ENCODE measurements around the gene S100P. TPM values are rescaled to one million over a fixed set of nuclear protein-coding genes. Genes with fewer than 3 reads are reported as not detected.

The S100P gene
- total and polyA plus RNA-seq, 4 donors: 0.42 to 3.1 (median 2.3) TPM

- no peak overlapping the region for H3K4me3 ChIP-seq (ENCODE audit: low read depth in 1 of 3, low read length in 3 of 3)
- no peak for DNase-seq (ENCODE audit: low spot score)
- TF ChIP-seq ATF3 (IDR thresholded peaks at IDR 0.05) (no peak), HNF4G (IDR thresholded peaks at IDR 0.05) (no peak), EGR1 (IDR thresholded peaks at IDR 0.05; ENCODE audit: low read depth in 2 of 2) (no peak), JUND (IDR thresholded peaks at IDR 0.05) (no peak), FOXA1 (IDR thresholded peaks at IDR 0.05) (no peak), RXRA (IDR thresholded peaks at IDR 0.05) (no peak), SP1 (IDR thresholded peaks at IDR 0.05) (no peak), YY1 (IDR thresholded peaks at IDR 0.05) (no peak)
- H3K27me3 ChIP-seq (ENCODE audit: control insufficient read depth in 4 of 4, insufficient read depth in 4 of 4, low read length in 3 of 4): no peaks in the 10 kb centered on the region
- no peaks in the 10 kb centered on the region for H3K36me3 ChIP-seq (ENCODE audit: control insufficient read depth in 4 of 4, insufficient read depth in 3 of 4, low read depth in 1 of 4, low read length in 3 of 4)
- H3K27ac ChIP-seq (ENCODE audit: low read depth in 1 of 2, low read length in 2 of 2): no peak overlapping the region
- H3K9me3 ChIP-seq (ENCODE audit: control insufficient read depth in 4 of 4, low read length in 3 of 4): no peaks in the 10 kb centered on the region
- H3K9ac ChIP-seq (ENCODE audit: low read depth in 1 of 2, low read length in 2 of 2): no peak overlapping the region
- H3K4me1 ChIP-seq (ENCODE audit: control insufficient read depth in 4 of 4, insufficient read depth in 4 of 4, low read length in 3 of 4): peaks cover 0 to 26% (median 15%) of the 10 kb centered on the region in 4 donors
- WGBS: 64% methylated on average over 8 of the region's 8 CpGs
These were observed 26.0 kb downstream of the S100P start for GRCh38 chr4:6719611-6720179.

GRCh38 chr4:6720202-6720699 lies 26.6 kb downstream of the S100P start:
- Histone ChIP-seq H3K9ac (ENCODE audit: low read depth in 1 of 2, low read length in 2 of 2) (no peak overlapping the region), H3K9me3 (ENCODE audit: control insufficient read depth in 4 of 4, low read length in 3 of 4) (no peaks in the 10 kb centered on the region), H3K36me3 (ENCODE audit: control insufficient read depth in 4 of 4, insufficient read depth in 3 of 4, low read depth in 1 of 4, low read length in 3 of 4) (no peaks in the 10 kb centered on the region), H3K4me3 (ENCODE audit: low read depth in 1 of 3, low read length in 3 of 3) (no peak overlapping the region), H3K27ac (ENCODE audit: low read depth in 1 of 2, low read length in 2 of 2) (no peak overlapping the region), H3K27me3 (ENCODE audit: control insufficient read depth in 4 of 4, insufficient read depth in 4 of 4, low read length in 3 of 4) (no peaks in the 10 kb centered on the region), H3K4me1 (ENCODE audit: control insufficient read depth in 4 of 4, insufficient read depth in 4 of 4, low read length in 3 of 4) (peaks cover 0 to 26% (median 14%) of the 10 kb centered on the region in 4 donors)
- 6% methylated on average over 14 of the region's 14 CpGs for WGBS
- TF ChIP-seq RAD21 (IDR thresholded peaks at IDR 0.05) (peak; percentile 98 to 99), CTCF (IDR thresholded peaks at IDR 0.05; ENCODE audit: low read depth, low read length, missing input control) (peak; percentile 87), JUND (IDR thresholded peaks at IDR 0.05) (no peak)
- DNase-seq (ENCODE audit: low spot score): peak; percentile 95

- no peaks in the 10 kb centered on the region for H3K27me3 ChIP-seq (ENCODE audit: control insufficient read depth in 4 of 4, insufficient read depth in 4 of 4, low read length in 3 of 4)
- no peak overlapping the region for H3K9ac ChIP-seq (ENCODE audit: low read depth in 1 of 2, low read length in 2 of 2)
- no peak for TF ChIP-seq GABPA (IDR thresholded peaks at IDR 0.05 in 1 of 2, conservative IDR thresholded peaks at IDR 0.05 in 1 of 2)
- no peak for TF ChIP-seq CTCF (IDR thresholded peaks at IDR 0.05; ENCODE audit: low read depth, low read length, missing input control)
- TF ChIP-seq MAX (IDR thresholded peaks at IDR 0.05): no peak
- TF ChIP-seq HNF4G (IDR thresholded peaks at IDR 0.05): no peak
- TF ChIP-seq TAF1 (conservative IDR thresholded peaks at IDR 0.05): no peak
- no peak for TF ChIP-seq HNF4A (conservative IDR thresholded peaks at IDR 0.05)
- no peak for TF ChIP-seq RAD21 (IDR thresholded peaks at IDR 0.05)
- no peak for TF ChIP-seq REST (IDR thresholded peaks at IDR 0.05)
- TF ChIP-seq NR2F2 (IDR thresholded peaks at IDR 0.05): no peak
- TF ChIP-seq SP1 (IDR thresholded peaks at IDR 0.05): no peak
- no peak overlapping the region for H3K4me3 ChIP-seq (ENCODE audit: low read depth in 1 of 3, low read length in 3 of 3)
- DNase-seq (ENCODE audit: low spot score): no peak
- no peak overlapping the region for H3K27ac ChIP-seq (ENCODE audit: low read depth in 1 of 2, low read length in 2 of 2)
- no peaks in the 10 kb centered on the region for H3K36me3 ChIP-seq (ENCODE audit: control insufficient read depth in 4 of 4, insufficient read depth in 3 of 4, low read depth in 1 of 4, low read length in 3 of 4)
- peaks cover 0 to 21% (median 12%) of the 10 kb centered on the region in 4 donors for H3K4me1 ChIP-seq (ENCODE audit: control insufficient read depth in 4 of 4, insufficient read depth in 4 of 4, low read length in 3 of 4)
- 98% methylated on average over 10 of the region's 10 CpGs for WGBS
- H3K9me3 ChIP-seq (ENCODE audit: control insufficient read depth in 4 of 4, low read length in 3 of 4): no peaks in the 10 kb centered on the region
These were observed 27.4 kb downstream of the S100P start for GRCh38 chr4:6721121-6721520.

Data from liver (tissue), 9 donors.